ENCODE results near the gene MFSD6.

- TF ChIP-seq CTCF (conservative IDR thresholded peaks at IDR 0.05) (no peak), ZFX (IDR thresholded peaks at IDR 0.05) (no peak)
These were observed 56.9 kb downstream of the MFSD6 start for GRCh38 chr2:190465060-190465459.
